Measurements from ENCODE around the gene CNTFR. TPM values are rescaled to one million over a fixed set of nuclear protein-coding genes. Genes with fewer than 3 reads are reported as not detected.

CNTFR gene
- total RNA-seq, 2 donors from 2014 or later: 2.7 to 13.3 TPM

DNA sequence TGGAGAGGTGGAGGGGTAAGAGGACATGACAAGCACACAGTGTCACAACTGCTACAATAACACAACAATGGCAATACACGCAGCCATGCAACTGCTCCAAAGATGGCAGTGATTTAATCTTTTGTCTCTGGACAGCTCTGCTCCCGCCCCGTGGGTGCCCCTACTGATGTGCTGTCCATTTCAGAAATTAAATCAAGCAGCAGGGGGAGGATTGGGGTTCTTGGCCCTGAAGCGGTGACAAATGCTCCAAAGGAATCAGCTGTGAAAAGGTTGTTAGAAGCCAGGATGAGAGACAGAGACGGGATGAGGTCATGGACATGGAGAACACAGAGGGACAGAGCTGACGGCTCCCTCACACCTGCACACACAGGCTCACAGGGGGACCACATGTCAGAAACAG lies 22.6 kb downstream of the CNTFR start:
- DNase-seq (ENCODE audit: low spot score): no peak
- Histone ChIP-seq H3K9me3 (no peaks in the 10 kb centered on the region), H3K27me3 (replicated peaks; ENCODE audit: insufficient read depth) (no peaks in the 10 kb centered on the region), H3K4me1 (replicated peaks) (no peaks in the 10 kb centered on the region), H3K27ac (no peak overlapping the region), H3K4me3 (no peak overlapping the region), H3K36me3 (no peaks in the 10 kb centered on the region)
- WGBS: 68% methylated on average over 6 of the region's 6 CpGs
- intact Hi-C loops (cut with DNase I): no loop called here
- TF ChIP-seq POLR2A (IDR thresholded peaks at IDR 0.05): no peak
- TF ChIP-seq, protein P1, sequence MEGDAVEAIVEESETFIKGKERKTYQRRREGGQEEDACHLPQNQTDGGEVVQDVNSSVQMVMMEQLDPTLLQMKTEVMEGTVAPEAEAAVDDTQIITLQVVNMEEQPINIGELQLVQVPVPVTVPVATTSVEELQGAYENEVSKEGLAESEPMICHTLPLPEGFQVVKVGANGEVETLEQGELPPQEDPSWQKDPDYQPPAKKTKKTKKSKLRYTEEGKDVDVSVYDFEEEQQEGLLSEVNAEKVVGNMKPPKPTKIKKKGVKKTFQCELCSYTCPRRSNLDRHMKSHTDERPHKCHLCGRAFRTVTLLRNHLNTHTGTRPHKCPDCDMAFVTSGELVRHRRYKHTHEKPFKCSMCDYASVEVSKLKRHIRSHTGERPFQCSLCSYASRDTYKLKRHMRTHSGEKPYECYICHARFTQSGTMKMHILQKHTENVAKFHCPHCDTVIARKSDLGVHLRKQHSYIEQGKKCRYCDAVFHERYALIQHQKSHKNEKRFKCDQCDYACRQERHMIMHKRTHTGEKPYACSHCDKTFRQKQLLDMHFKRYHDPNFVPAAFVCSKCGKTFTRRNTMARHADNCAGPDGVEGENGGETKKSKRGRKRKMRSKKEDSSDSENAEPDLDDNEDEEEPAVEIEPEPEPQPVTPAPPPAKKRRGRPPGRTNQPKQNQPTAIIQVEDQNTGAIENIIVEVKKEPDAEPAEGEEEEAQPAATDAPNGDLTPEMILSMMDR (IDR thresholded peaks at IDR 0.05): no peak
- TF ChIP-seq POLR2AphosphoS5 (IDR thresholded peaks at IDR 0.05): no peak

DNA sequence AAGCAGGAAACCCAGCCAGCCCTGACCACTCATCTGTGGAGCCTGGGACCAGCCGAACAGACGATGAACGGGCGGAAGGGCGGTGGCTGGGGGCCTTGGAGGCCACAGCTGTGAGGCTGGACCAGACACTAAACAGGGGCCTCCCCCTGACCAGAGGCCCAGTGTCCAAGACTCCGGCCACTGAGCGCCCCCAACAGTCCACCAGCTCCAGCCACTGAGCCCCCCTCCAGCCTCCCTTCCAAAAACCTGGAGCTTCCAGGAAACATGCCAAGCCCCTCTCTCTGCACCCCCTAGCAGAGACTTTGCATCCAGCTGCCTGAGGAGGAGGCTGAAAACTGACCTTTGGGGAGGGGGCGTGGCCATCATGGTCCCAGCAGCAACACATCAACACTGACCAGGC lies 23.2 kb downstream of the CNTFR start:
- TF ChIP-seq POLR2A (IDR thresholded peaks at IDR 0.05) (no peak), POLR2AphosphoS5 (IDR thresholded peaks at IDR 0.05) (no peak)
- TF ChIP-seq, protein P1 (IDR thresholded peaks at IDR 0.05): no peak
- 69% methylated on average over 8 of the region's 8 CpGs for WGBS
- no peaks in the 10 kb centered on the region for H3K4me1 ChIP-seq (replicated peaks)
- H3K36me3 ChIP-seq: no peaks in the 10 kb centered on the region
- intact Hi-C loops (cut with DNase I): no loop called here
- DNase-seq (ENCODE audit: low spot score): no peak
- no peak overlapping the region for H3K4me3 ChIP-seq
- no peaks in the 10 kb centered on the region for H3K27me3 ChIP-seq (replicated peaks; ENCODE audit: insufficient read depth)
- H3K27ac ChIP-seq: no peak overlapping the region
- no peaks in the 10 kb centered on the region for H3K9me3 ChIP-seq

- H3K4me1 ChIP-seq (replicated peaks): no peaks in the 10 kb centered on the region
- DNase-seq (ENCODE audit: low spot score): no peak
- H3K36me3 ChIP-seq: no peaks in the 10 kb centered on the region
- intact Hi-C loops (cut with DNase I): no loop called here
- no peaks in the 10 kb centered on the region for H3K9me3 ChIP-seq
- no peaks in the 10 kb centered on the region for H3K27me3 ChIP-seq (replicated peaks; ENCODE audit: insufficient read depth)
- H3K27ac ChIP-seq: no peak overlapping the region
- TF ChIP-seq POLR2A (IDR thresholded peaks at IDR 0.05): no peak
- TF ChIP-seq POLR2AphosphoS5 (IDR thresholded peaks at IDR 0.05): no peak
- TF ChIP-seq, protein P1 (IDR thresholded peaks at IDR 0.05): no peak
- H3K4me3 ChIP-seq: no peak overlapping the region
- 83% methylated on average over 8 of the region's 8 CpGs for WGBS
These were observed 23.7 kb downstream of the CNTFR start for GRCh38 chr9:34565856-34566255.

GRCh38 chr9:34564617-34565016 lies 24.9 kb downstream of the CNTFR start:
- Histone ChIP-seq H3K4me3 (no peak overlapping the region), H3K27ac (no peak overlapping the region), H3K4me1 (replicated peaks) (no peaks in the 10 kb centered on the region), H3K9me3 (no peaks in the 10 kb centered on the region), H3K36me3 (no peaks in the 10 kb centered on the region), H3K27me3 (replicated peaks; ENCODE audit: insufficient read depth) (no peaks in the 10 kb centered on the region)
- DNase-seq (ENCODE audit: low spot score): no peak
- intact Hi-C loops (cut with DNase I): no loop called here
- WGBS: 88% methylated on average over 16 of the region's 16 CpGs
- TF ChIP-seq POLR2AphosphoS5 (IDR thresholded peaks at IDR 0.05): no peak
- TF ChIP-seq, protein P1 (IDR thresholded peaks at IDR 0.05): no peak
- no peak for TF ChIP-seq POLR2A (IDR thresholded peaks at IDR 0.05)

GRCh38 chr9:34563262-34563661 lies 26.3 kb downstream of the CNTFR start:
- intact Hi-C loops (cut with DNase I): no loop called here
- Histone ChIP-seq H3K27ac (no peak overlapping the region), H3K4me3 (no peak overlapping the region), H3K36me3 (no peaks in the 10 kb centered on the region), H3K4me1 (replicated peaks) (no peaks in the 10 kb centered on the region), H3K9me3 (no peaks in the 10 kb centered on the region), H3K27me3 (replicated peaks; ENCODE audit: insufficient read depth) (no peaks in the 10 kb centered on the region)
- TF ChIP-seq, protein P1 (IDR thresholded peaks at IDR 0.05): no peak
- TF ChIP-seq POLR2A (IDR thresholded peaks at IDR 0.05) (no peak), POLR2AphosphoS5 (IDR thresholded peaks at IDR 0.05) (no peak)
- no peak for DNase-seq (ENCODE audit: low spot score)
- WGBS: 83% methylated on average over 5 of the region's 5 CpGs
